HCT116 (cell line): Measurements from ENCODE around the gene KAZN. TPM values are rescaled to one million over a fixed set of nuclear protein-coding genes. Genes with fewer than 3 reads are reported as not detected.

ENCODE experiments used
- ATAC-seq: fragments of 200-7000 bp; cut with Tn5 transposase; 2 replicates; pipeline ENCODE4 v1.9.1; 2020; ENCODE audit warnings: mild to moderate bottlenecking, moderate library complexity
- BruUV-seq: library from RNA; stranded (reverse); fragments of 400-500 nt; replicated peaks from 2 replicates; lab custom pipeline; 2021; lab: Mats Ljungman, UMichigan
- CTCF ChIA-PET: fragments of 300-600 bp; sonication (Branson Sonifier 250); formaldehyde crosslinking; loops from one replicate; lab custom pipeline; 2021; ENCODE audit warnings: antibody characterized with exemption; lab: Charles Lee
- POLR2A ChIA-PET: fragments of 300-600, 350-600 bp; sonication (Branson Sonifier 250); formaldehyde crosslinking; loops from one replicate; lab custom pipeline; 2021; ENCODE audit warnings: antibody characterized with exemption; lab: Charles Lee
- RAD21 ChIA-PET, 2 experiments: fragments of 300-600 bp; sonication (Branson Sonifier 250); formaldehyde crosslinking; loops; one replicate each; lab custom pipeline; 2023; ENCODE audit warnings: low total read pairs in 2 of 2; ENCODE audit not compliant: uncharacterized antibody in 2 of 2, unreplicated experiment in 2 of 2, low non-redundant PET in 1 of 2; lab: Charles Lee
- DNase-seq: peaks from one replicate; pipeline ENCODE4 v3.0.0-alpha.2; 2010; ENCODE audit warnings: low read depth, low spot score
- H2AFZ ChIP-seq: fragments of 200-600 bp; shearing (Covaris generic), sonication (generic); 2 replicates; pipeline ENCODE4 v1.6.1; 2017; ENCODE audit warnings: low read depth, mixed run types, mixed read lengths, antibody characterized with exemption, low read length; ENCODE audit not compliant: poor library complexity, severe bottlenecking
- H3K27ac ChIP-seq: 2 replicates; pipeline ENCODE4 v1.5.1; 2012; ENCODE audit warnings: low read depth, low read length
- H3K27me3 ChIP-seq: fragments of 200-600 bp; sonication (generic); 2 replicates; pipeline ENCODE4 v1.6.1; 2016; ENCODE audit warnings: mixed run types, low read length, mixed read lengths; ENCODE audit not compliant: insufficient read depth
- H3K36me3 ChIP-seq, 2 experiments: fragments of 200-500 bp in 1 of 2; fragments of 200-600 bp in 1 of 2; sonication (Bioruptor generic) in 1 of 2; sonication (generic) in 1 of 2; 2 replicates each; pipeline versions ENCODE4 v1.5.1 to v1.6.1; 2014 to 2016; ENCODE audit warnings: low read length in 2 of 2, inconsistent platforms in 1 of 2, mixed read lengths in 1 of 2, mixed run types in 1 of 2; ENCODE audit not compliant: insufficient read depth in 2 of 2, control insufficient read depth in 1 of 2
- H3K4me1 ChIP-seq, 2 experiments: fragments of 200-600 bp in 1 of 2; sonication (generic) in 1 of 2; 2 replicates each; pipeline versions ENCODE4 v1.5.1 to v1.6.1; 2012 to 2017; ENCODE audit warnings: low read length in 2 of 2, inconsistent platforms in 1 of 2, mild to moderate bottlenecking in 1 of 2, mixed read lengths in 1 of 2, mixed run types in 1 of 2, moderate library complexity in 1 of 2; ENCODE audit not compliant: insufficient read depth in 2 of 2, control insufficient read depth in 1 of 2
- H3K4me2 ChIP-seq: fragments of 200-600 bp; sonication (generic); 2 replicates; pipeline ENCODE4 v1.6.1; 2017; ENCODE audit warnings: mixed run types, low read length, mixed read lengths
- H3K4me3 ChIP-seq, 2 experiments: fragments of 200-600 bp in 1 of 2; sonication (generic) in 1 of 2; replicated peaks in 1 of 2; 2 replicates each; pipeline ENCODE4 v1.5.1; 2011 to 2016; ENCODE audit warnings: low read length in 2 of 2, control low read depth in 1 of 2, low read depth in 1 of 2, mild to moderate bottlenecking in 1 of 2, mixed read lengths in 1 of 2, mixed run types in 1 of 2
- H3K79me2 ChIP-seq: fragments of 200-600 bp; sonication (generic); 2 replicates; pipeline ENCODE4 v1.6.1; 2017; ENCODE audit warnings: mild to moderate bottlenecking, mixed run types, low read length, moderate library complexity, mixed read lengths; ENCODE audit not compliant: insufficient read depth
- H3K9ac ChIP-seq: fragments of 200-600 bp; sonication (generic); 2 replicates; pipeline ENCODE4 v1.6.1; 2016; ENCODE audit warnings: low read length, mixed read lengths
- H3K9me2 ChIP-seq: fragments of 200-600 bp; sonication (generic), shearing (Covaris generic); 2 replicates; pipeline ENCODE4 v1.6.1; 2017; ENCODE audit warnings: mixed run types, mild to moderate bottlenecking, moderate library complexity; ENCODE audit not compliant: insufficient read depth
- H3K9me3 ChIP-seq, 2 experiments: fragments of 200-500 bp in 1 of 2; fragments of 200-600 bp in 1 of 2; sonication (Bioruptor generic) in 1 of 2; sonication (generic) in 1 of 2; 2 replicates each; pipeline ENCODE4 v1.6.1; 2014 to 2017; ENCODE audit warnings: low read length in 2 of 2, mixed read lengths in 2 of 2, inconsistent platforms in 1 of 2, low read depth in 1 of 2, mild to moderate bottlenecking in 1 of 2, mixed run types in 1 of 2, moderate library complexity in 1 of 2; ENCODE audit not compliant: control insufficient read depth in 1 of 2, insufficient read depth in 1 of 2
- H4K20me1 ChIP-seq: fragments of 200-600 bp; sonication (generic), shearing (Covaris generic); 2 replicates; pipeline ENCODE4 v1.6.1; 2017; ENCODE audit warnings: mixed run types, mild to moderate bottlenecking, moderate library complexity; ENCODE audit not compliant: insufficient read depth
- FOSL1 ChIP-seq: IDR thresholded peaks from 2 replicates; pipeline ENCODE4 v1.6.1; 2012; ENCODE audit warnings: low read depth
- SIN3A ChIP-seq: IDR thresholded peaks from 2 replicates; pipeline ENCODE4 v1.6.1; 2012; ENCODE audit warnings: low read depth
- ZBTB33 ChIP-seq: IDR thresholded peaks from 2 replicates; pipeline ENCODE4 v1.6.1; 2011; ENCODE audit warnings: mild to moderate bottlenecking, low read length, moderate library complexity; ENCODE audit not compliant: insufficient replicate concordance; ENCODE audit errors: extremely low read depth
- ZFX ChIP-seq: fragments of 450-650 bp; IDR thresholded peaks from 2 replicates; pipeline ENCODE4 v1.6.1; 2017
- ZNF274 ChIP-seq: fragments of 200-500 bp; sonication (Bioruptor generic); IDR thresholded peaks from 2 replicates; pipeline ENCODE4 v1.6.1; 2014; ENCODE audit warnings: mild to moderate bottlenecking, low read depth, low read length, inconsistent platforms
- intact Hi-C: fragments of 100-400 bp; cut with micrococcal nuclease; formaldehyde crosslinking; loops from 2 replicates; pipeline ENCODE4 v1.10.0; 2022
- total RNA-seq: library from RNA; stranded (reverse); gene quantifications from one replicate; pipeline ENCODE4 v1.2.1, GENCODE V29; 2021; ENCODE audit not compliant: unreplicated experiment

The KAZN gene
- total RNA-seq, 1 experiment from 2014 or later: 13.4 TPM

DNA sequence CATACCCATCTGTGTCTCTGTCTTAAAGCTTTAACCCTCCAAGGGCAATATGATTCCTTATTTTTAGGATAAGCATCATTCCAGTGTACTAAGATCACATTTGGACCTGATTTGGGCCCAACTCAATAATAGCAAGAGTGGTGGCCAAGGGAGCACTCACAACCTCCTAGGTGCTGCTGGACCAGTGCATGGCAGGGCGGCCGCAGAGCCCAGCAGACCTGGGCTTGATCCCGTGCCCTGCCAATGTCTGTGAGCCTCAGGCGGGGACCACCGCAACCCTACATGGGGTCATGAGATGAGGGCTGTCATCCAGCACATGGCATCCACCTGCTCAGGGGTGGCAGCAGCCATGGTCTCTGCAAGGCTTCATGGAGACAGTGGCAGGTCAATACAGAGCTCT, 353.3 kb downstream of the KAZN start (continued):
- TF ChIP-seq ZBTB33 (no peak), ZNF274 (no peak), SIN3A (no peak)

DNA sequence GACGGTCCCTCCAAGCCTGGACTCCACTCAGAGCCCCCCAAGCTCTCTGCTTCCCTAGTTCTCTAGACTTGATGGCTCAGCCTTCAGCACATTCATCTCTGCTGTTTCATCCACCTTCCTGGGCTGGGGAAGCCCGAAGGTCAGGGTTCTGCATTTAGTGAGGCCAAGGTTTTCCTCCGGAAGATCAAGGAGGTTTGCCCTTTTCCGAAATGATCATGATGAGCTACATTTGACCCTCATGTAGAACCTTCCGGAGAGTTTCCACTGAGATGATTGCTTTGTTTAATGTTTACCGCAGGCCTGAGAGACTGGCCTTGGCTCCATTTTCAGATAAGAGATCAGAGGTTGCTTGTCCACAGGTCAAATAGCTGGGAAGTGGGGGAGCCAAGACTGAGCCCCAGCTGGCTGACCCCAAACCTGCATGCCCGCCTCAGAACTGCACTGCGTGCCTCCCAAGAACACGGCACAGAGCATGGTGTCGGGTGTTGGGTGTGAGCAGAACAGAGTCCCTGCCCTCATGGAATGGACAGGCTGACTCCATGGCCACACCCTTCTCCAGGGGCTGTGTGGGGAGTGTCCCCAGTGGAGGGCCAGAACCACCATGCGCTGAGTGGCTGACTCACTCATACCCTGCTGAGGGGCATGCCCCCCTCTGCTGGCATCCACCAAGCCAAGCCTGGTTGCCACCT, 354.3 kb downstream of the KAZN start:
- H3K4me3 ChIP-seq: no peak overlapping the region
- ATAC-seq (peak; percentile 32), DNase-seq (no peak)
- H3K27ac ChIP-seq: no peak overlapping the region
- ChIA-PET CTCF (no interaction called here), RAD21 (no interaction called here), POLR2A (no interaction called here)
- no peaks in the 10 kb centered on the region for H3K9me2 ChIP-seq
- 0 out of 2 replicates have a peak, but pooled peaks cover 4% of the 10 kb centered on the region for H3K79me2 ChIP-seq
- intact Hi-C loops: no loop called here
- no TSS peak for BruUV-seq
- no peak overlapping the region for H3K9ac ChIP-seq
- no peaks in the 10 kb centered on the region for H4K20me1 ChIP-seq
- no peak overlapping the region for H3K4me2 ChIP-seq
- no peaks in the 10 kb centered on the region for H3K36me3 ChIP-seq
- TF ChIP-seq ZFX (no peak), FOSL1 (no peak)
- no peak overlapping the region for H2AFZ ChIP-seq
- H3K4me1 ChIP-seq: peaks cover 4 to 10% of the 10 kb centered on the region in 2 experiments; a peak in 2 of 4 replicates
- H3K27me3 ChIP-seq: no peaks in the 10 kb centered on the region
- peaks cover 0 to 3% of the 10 kb centered on the region in 2 experiments; a peak in 1 of 4 replicates for H3K9me3 ChIP-seq
